DMS79 (cell line): Measurements from ENCODE around the gene CACNG7.

Experiments
- DNase-seq: peaks from one replicate; lab custom pipeline; 2025; lab: John Stamatoyannopoulos, UW

The CACNG7 gene

GRCh38 chr19:53879140-53880081, 29.7 kb upstream of the CACNG7 start:
- peak; percentile 86 for DNase-seq

- DNase-seq = no peak
Observed at GRCh38 chr19:53880711-53881481, 28.2 kb upstream of the CACNG7 start.

DNA sequence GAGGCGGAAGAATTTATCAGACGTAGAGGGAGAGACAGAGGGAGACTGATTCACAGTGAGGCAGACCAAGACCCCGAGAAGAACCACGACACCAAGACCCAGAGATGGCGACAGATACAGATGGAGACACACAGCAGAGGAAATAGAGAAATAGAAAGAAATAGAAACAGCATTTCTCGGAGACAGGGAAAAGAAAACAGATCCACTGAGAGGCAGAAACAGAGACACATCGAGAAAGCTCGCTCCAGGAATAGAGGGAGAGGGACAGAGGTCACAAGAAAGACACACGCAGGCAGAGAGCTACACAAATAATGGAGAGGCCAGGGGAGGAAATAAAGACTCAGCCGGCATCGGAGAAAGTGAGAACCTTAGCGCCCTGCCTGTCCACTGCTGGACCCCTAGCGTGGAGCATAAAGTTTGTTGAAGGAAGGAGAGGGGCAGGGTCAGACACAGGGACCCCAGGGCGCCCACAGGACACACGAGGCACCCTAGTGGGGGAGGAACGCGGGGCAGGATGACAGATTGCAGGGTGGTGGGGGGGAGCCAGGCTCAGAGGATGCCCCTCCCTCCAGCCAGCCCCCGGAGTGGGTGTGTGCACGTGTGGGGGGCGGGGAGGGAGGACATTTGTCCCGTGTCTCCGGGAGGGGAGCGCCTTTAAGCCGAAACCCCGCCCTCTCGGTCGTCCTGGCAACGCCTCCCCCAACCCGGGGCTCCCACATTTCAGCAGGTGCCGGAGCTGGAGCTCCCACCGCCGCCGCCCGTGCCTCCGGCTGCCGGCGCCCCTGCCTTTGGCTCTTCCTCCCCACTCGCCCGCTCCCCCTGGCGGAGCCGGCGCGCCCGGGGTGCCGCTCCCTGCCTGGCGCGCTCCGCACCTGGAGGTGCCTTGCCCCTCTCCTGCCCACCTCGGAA, 27.3 kb upstream of the CACNG7 start, which contains the start of gene PRKCG:
Gene PRKCG, plus strand, starts transcription at position 716 of the 909 bp plus-strand sequence. CDS start 298 bp downstream, outside the sequence.
- peak; percentile 38 for DNase-seq

- DNase-seq = no peak
Observed at GRCh38 chr19:53882391-53883050, 26.6 kb upstream of the CACNG7 start.

DNA sequence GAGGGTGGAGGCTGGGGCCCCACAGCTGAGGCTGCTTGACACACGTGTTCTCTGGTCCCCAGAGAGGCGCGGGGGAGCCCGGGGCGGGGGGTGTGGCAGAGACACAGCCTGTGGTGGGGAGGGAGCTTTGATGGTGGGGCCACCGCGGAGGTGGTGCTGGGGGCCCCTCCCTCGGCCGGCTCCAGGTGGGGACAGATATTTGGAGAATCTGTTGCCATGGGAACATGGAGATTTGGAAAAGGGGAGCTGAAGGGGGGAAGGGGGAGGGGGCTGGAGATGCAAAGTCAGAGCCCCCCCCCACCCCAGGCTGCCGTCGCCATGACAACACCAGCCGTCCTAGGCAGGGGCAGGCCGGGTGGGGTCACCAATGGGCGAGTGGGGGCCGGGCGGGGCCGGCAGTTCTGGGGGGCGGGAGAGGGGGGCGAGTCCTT, 25.8 kb upstream of the CACNG7 start:
- DNase-seq = no peak

- DNase-seq = no peak
Observed at GRCh38 chr19:53883741-53884140, 25.3 kb upstream of the CACNG7 start.

- DNase-seq = no peak
Observed at GRCh38 chr19:53884256-53884655, 24.8 kb upstream of the CACNG7 start.

DNA sequence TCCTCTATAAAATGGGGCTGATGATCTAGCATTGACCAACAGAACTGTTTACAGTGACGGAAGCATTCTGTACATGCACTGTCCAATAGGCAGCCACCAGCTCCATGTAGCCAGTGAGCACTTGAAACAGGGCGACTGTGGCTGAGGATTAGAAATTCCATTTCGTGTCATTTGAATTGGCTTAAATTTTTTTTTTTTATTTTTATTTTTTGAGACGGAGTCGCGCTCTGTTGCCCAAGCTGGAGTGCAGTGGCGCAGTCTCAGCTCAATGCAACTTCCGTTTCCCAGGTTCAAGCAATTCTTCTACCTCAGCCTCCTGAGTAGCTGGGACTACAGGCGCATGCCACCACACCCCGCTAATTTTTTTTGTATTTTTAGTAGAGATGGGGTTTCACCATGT, 24.0 kb upstream of the CACNG7 start:
- DNase-seq = no peak

GRCh38 chr19:53892301-53892980, 16.6 kb upstream of the CACNG7 start:
- DNase-seq = no peak

GRCh38 chr19:53892981-53893325, 16.1 kb upstream of the CACNG7 start:
- no peak for DNase-seq

GRCh38 chr19:53894707-53895106, 14.4 kb upstream of the CACNG7 start:
- DNase-seq = no peak

- DNase-seq = no peak
Observed at GRCh38 chr19:53896682-53897081, 12.4 kb upstream of the CACNG7 start.

DNA sequence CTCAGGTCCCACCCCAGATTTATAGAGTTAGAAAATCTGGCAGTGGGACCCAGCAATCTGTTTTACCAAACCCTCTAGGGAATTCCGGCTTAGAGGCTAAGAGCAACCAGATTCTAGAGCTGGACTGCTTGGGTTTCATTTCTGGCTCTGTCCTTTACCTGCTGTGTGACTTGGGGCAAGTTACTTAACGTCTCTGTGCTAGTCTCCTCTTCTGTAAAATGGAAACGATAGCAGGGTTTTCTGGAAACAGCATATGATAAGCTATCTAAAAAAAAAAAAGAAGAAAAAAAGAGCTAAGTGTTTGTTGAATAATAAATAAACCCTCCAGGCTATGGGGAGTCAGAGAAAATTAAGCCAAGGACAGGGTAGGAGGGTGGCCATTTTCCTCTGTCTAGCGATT, 11.6 kb upstream of the CACNG7 start:
- DNase-seq = no peak

- DNase-seq = no peak
Observed at GRCh38 chr19:53898166-53898565, 10.9 kb upstream of the CACNG7 start.

GRCh38 chr19:53898636-53899341, 10.3 kb upstream of the CACNG7 start:
- no peak for DNase-seq

DNA sequence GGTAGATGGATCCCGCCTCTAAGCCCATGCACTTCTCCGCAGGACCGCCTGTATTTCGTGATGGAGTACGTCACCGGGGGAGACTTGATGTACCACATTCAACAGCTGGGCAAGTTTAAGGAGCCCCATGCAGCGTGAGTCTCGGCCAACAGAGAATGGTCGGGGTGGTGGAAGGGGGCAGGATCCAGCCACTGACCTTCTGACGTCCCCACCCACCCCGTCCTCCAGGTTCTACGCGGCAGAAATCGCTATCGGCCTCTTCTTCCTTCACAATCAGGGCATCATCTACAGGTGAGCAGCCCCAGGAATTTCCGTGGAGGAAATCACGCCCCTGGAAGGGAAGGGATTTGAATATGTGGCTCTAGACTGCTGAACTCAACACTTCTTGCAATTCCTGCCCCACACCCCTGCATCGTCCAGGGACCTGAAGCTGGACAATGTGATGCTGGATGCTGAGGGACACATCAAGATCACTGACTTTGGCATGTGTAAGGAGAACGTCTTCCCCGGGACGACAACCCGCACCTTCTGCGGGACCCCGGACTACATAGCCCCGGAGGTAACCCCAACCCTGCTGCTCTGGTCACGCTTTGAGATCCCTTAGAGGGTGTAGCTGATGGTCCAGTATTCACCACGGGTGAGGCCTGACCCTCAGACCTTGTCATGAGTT, 8.8 kb upstream of the CACNG7 start:
- no peak for DNase-seq

DNA sequence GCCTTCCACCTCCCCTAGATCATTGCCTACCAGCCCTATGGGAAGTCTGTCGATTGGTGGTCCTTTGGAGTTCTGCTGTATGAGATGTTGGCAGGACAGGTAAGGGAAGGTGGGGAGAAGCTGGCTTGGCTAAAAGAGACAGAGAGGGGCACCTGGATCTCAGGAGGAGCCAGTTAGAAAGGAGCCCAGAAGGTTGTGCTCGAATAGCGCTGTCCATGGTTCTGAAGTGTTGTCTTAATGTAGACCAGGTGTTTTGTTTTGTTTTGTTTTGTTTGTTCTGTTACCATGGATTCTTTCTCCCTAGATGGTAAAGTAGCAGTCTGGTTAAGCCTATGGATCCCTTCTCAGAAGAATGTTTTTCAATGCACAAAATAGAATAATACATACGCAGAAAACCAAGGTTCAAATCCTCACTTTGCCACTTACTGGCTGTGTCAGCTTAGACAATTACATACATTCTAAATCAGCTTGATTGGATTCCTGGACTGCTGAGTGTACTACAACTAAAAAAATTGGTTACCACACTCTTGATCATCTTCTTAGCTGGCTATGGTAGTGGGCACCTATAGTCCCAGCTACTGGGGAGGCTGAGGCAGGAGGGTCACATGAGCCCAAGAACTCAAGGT, 5.9 kb upstream of the CACNG7 start:
- DNase-seq = no peak

DNA sequence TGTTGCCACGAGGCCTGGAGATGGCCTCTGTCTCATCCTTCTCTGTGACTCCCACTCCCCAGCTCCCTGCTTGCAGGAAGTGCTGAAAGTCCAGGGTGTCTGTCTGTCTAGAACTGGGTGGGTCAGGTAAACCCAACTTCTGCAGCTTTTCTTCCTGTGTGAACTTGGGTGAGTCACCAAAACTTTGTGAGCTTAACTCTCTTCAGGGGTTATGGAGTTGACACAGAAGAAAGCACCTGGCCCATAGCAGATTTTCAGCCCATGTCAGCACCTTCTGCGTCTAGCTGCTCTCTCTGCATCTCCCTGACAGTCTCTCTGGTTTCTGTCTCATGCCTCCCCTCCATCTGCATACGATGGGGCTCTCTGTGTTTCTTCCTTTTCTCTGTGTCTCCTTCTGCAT, 4.2 kb upstream of the CACNG7 start:
- DNase-seq = no peak

- DNase-seq = no peak
Observed at GRCh38 chr19:53905787-53906186, 3.3 kb upstream of the CACNG7 start.
